Peyer's patch (tissue), 4 donors: ENCODE results near the gene STK32C. TPM values are rescaled to one million over a fixed set of nuclear protein-coding genes. Genes with fewer than 3 reads are reported as not detected.

Experiments
- DNase-seq, 3 donors: peaks; one replicate each; pipeline ENCODE4 v3.0.0-alpha.2; 2017 to 2019
- H3K27ac ChIP-seq, 4 donors: fragments of 200-600 bp; sonication (generic); one replicate each; pipeline ENCODE4 v1.5.1; 2016 to 2019
- H3K27me3 ChIP-seq, 2 donors: fragments of 200-600 bp; sonication (generic); one replicate each; pipeline ENCODE4 v1.5.1; 2019
- H3K36me3 ChIP-seq, 3 donors: fragments of 200-600 bp; sonication (generic); one replicate each; pipeline ENCODE4 v1.5.1; 2016 to 2019
- H3K4me1 ChIP-seq, 4 donors: fragments of 200-600 bp; sonication (generic); one replicate each; pipeline ENCODE4 v1.5.1; 2016 to 2019
- H3K4me3 ChIP-seq, 4 donors: fragments of 200-600 bp; sonication (generic); 1 replicate in 3 of 4; 2 replicates in 1 of 4; pipeline ENCODE4 v1.5.1; 2016 to 2019; ENCODE audit warnings: mild to moderate bottlenecking in 1 of 4
- H3K9me3 ChIP-seq, 4 donors: fragments of 200-600 bp; sonication (generic); one replicate each; pipeline ENCODE4 v1.5.1; 2016 to 2019; ENCODE audit warnings: mild to moderate bottlenecking in 1 of 4
- POLR2A ChIP-seq, 2 donors: fragments of 450-650 bp; IDR thresholded peaks; one replicate each; pipeline ENCODE4 v1.5.1; 2017; ENCODE audit warnings: antibody characterized with exemption in 2 of 2, mild to moderate bottlenecking in 2 of 2, moderate library complexity in 2 of 2
- total RNA-seq, 4 donors: library from RNA; depleted of rRNA; stranded (reverse); fragments of >200 nt; gene quantifications; one replicate each; pipeline ENCODE4 v1.1.0, GENCODE V29; 2016
- TF ChIP-seq, protein P1 (sequence below), 6 experiments: fragments of 450-650 bp in 4 of 6; fragments of 200-600 bp in 2 of 6; sonication (generic) in 1 of 6; IDR thresholded peaks; one replicate each; pipeline ENCODE4 v1.5.1; 2017 to 2019; ENCODE audit warnings: antibody characterized with exemption in 6 of 6, mild to moderate bottlenecking in 3 of 6, moderate library complexity in 1 of 6

Gene STK32C
- total RNA-seq, 4 donors from 2014 or later, result 0.35 to 23.9 (median 4.4) TPM

DNA sequence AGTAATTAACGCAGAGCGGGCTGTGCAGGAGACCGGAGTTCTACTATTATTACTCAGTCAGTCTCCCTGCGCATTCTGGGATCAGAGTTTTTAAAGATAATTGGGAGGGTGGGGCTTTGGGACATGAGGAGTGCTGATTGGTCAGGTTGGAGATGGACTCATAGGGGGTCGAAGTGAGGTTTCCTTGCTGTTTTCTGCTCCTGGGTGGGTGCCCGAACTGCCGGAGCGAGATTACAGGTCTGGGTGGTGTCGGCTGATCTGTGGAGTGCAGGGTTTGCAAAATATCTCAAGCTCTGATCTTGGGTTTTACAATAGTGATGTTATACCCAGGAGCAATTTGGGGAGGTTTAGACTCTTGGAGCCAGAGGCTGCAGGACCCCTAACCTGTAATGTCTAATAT is 20.4 kb upstream of the STK32C start:
- no peak for TF ChIP-seq POLR2A (IDR thresholded peaks at IDR 0.05)
- TF ChIP-seq, protein P1, sequence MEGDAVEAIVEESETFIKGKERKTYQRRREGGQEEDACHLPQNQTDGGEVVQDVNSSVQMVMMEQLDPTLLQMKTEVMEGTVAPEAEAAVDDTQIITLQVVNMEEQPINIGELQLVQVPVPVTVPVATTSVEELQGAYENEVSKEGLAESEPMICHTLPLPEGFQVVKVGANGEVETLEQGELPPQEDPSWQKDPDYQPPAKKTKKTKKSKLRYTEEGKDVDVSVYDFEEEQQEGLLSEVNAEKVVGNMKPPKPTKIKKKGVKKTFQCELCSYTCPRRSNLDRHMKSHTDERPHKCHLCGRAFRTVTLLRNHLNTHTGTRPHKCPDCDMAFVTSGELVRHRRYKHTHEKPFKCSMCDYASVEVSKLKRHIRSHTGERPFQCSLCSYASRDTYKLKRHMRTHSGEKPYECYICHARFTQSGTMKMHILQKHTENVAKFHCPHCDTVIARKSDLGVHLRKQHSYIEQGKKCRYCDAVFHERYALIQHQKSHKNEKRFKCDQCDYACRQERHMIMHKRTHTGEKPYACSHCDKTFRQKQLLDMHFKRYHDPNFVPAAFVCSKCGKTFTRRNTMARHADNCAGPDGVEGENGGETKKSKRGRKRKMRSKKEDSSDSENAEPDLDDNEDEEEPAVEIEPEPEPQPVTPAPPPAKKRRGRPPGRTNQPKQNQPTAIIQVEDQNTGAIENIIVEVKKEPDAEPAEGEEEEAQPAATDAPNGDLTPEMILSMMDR (IDR thresholded peaks at IDR 0.05), result no peak
- DNase-seq, result peak in 1 of 3 donors; percentile 42
- H3K27me3 ChIP-seq, result no peaks in the 10 kb centered on the region
- H3K4me3 ChIP-seq, result no peak overlapping the region
- H3K36me3 ChIP-seq, result no peaks in the 10 kb centered on the region
- H3K4me1 ChIP-seq, result peaks cover 3 to 28% (median 7%) of the 10 kb centered on the region in 4 donors
- no peak overlapping the region for H3K27ac ChIP-seq
- H3K9me3 ChIP-seq, result no peaks in the 10 kb centered on the region

DNA sequence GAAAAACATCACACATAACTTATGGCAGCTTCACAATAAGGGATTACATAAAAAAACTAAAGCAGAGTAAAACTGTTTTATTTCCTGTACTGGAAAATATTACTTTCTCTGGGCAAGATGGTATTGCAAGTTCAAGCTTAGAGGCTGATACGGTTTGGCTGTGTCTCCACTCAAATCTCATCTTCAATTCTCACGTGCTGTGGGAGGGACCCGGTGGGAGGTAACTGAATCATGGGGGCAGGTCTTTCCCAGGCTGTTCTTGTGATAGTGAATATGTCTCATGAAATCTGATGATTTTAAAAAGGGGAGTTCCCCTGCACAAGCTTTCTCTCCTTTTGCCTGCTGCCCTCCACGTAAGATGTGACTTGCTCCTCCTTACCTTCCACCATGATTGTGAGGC is 19.2 kb upstream of the STK32C start:
- Histone ChIP-seq H3K27ac (no peak overlapping the region), H3K4me3 (no peak overlapping the region), H3K4me1 (peaks cover 0 to 19% (median 7%) of the 10 kb centered on the region in 4 donors), H3K36me3 (no peaks in the 10 kb centered on the region), H3K9me3 (no peaks in the 10 kb centered on the region), H3K27me3 (no peaks in the 10 kb centered on the region)
- no peak for TF ChIP-seq POLR2A (IDR thresholded peaks at IDR 0.05)
- TF ChIP-seq, protein P1 (IDR thresholded peaks at IDR 0.05), result no peak
- DNase-seq, result peak in 1 of 3 donors; percentile 17

DNA sequence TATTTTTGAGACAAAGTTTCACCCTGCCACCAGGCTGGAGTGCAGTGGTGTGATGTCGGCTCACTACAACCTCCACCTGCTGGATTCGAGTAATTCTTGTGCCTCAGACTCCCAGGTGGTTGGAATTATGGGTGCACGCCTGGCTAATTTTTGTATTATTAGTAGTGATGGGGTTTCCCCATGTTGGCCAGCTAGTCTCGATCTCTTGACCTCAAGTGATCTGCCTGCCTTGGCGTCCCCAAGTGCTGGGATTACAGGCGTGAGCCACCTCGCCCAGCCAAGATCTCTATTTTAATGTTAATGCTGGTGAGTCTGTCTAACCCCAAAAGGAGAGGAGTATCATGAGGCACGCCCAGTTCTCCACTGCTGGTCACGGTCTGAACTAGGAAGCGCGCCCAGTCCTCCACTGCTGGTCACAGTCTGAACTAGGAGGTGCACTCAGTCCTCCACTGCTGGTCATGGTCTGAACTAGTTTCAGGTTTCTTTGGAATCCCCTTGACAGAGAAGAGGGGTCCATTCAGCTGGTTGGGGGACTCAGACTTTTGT is 18.7 kb upstream of the STK32C start:
- no peaks in the 10 kb centered on the region for H3K27me3 ChIP-seq
- no peak overlapping the region for H3K4me3 ChIP-seq
- no peak overlapping the region for H3K27ac ChIP-seq
- H3K36me3 ChIP-seq, result no peaks in the 10 kb centered on the region
- H3K9me3 ChIP-seq, result no peaks in the 10 kb centered on the region
- DNase-seq, result peak in 1 of 3 donors; percentile 34
- H3K4me1 ChIP-seq, result peaks cover 0 to 19% (median 7%) of the 10 kb centered on the region in 4 donors
- no peak for TF ChIP-seq POLR2A (IDR thresholded peaks at IDR 0.05)
- TF ChIP-seq, protein P1 (IDR thresholded peaks at IDR 0.05), result no peak

DNA sequence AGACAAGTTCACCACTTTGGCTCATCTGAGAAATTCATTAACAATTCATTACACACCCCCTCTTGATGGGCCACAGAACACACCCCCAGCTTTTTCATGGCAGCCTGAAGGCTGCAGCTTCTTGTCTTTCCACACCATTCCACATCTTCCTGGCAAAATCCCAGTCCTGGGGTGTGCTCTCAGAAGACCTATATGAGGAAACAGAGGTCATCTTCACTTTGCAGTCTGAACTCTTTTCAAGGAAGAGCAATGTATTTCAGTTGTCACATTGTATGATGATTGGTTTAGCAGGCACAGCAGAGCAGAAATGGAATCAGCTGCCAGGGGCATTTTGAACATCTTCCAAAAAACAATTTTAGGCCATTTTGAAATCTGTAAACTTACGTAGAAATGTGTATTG is 16.4 kb upstream of the STK32C start:
- Histone ChIP-seq H3K4me1 (peaks cover 0 to 5% (median 0%) of the 10 kb centered on the region in 4 donors), H3K4me3 (no peak overlapping the region), H3K9me3 (no peaks in the 10 kb centered on the region), H3K27ac (no peak overlapping the region), H3K27me3 (no peaks in the 10 kb centered on the region), H3K36me3 (no peaks in the 10 kb centered on the region)
- DNase-seq, result no peak
- TF ChIP-seq, protein P1 (IDR thresholded peaks at IDR 0.05), result no peak
- TF ChIP-seq POLR2A (IDR thresholded peaks at IDR 0.05), result no peak

DNA sequence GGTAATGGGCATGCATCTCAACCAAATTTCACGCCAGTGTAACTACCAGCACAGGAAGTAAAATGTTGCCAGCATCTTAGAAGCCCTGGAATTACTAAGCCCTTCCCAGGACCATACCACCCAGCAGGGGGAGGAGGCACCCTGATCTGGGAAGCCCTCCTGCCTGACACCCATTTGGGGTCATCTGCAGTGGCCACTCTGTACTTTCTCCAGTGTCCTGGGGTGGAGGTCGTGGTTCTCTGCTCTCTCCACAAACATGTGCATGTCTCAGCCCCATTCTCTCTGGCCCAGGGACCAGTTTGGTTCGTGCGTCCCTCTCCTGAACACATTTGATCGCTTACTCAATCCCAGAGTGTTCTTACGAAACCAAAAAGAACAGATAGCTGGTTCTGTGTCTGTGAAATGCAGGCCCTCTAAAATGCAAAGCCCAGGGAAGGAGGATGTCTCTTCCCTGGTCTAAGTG is 14.9 kb upstream of the STK32C start:
- no peaks in the 10 kb centered on the region for H3K27me3 ChIP-seq
- DNase-seq, result peak in 1 of 3 donors; percentile 37
- no peaks in the 10 kb centered on the region for H3K4me1 ChIP-seq
- no peak overlapping the region for H3K4me3 ChIP-seq
- H3K36me3 ChIP-seq, result no peaks in the 10 kb centered on the region
- H3K9me3 ChIP-seq, result no peaks in the 10 kb centered on the region
- no peak overlapping the region for H3K27ac ChIP-seq
- TF ChIP-seq POLR2A (IDR thresholded peaks at IDR 0.05), result no peak
- TF ChIP-seq, protein P1 (IDR thresholded peaks at IDR 0.05), result no peak
